GM23338 (cell line): ENCODE data around the gene EPHA7. TPM values are rescaled to one million over a fixed set of nuclear protein-coding genes. Genes with fewer than 3 reads are reported as not detected.

Source experiments
- ATAC-seq: fragments of 200-7000 bp; cut with Tn5 transposase; 3 replicates; pipeline ENCODE4 v1.9.1; 2020
- DNase-seq: peaks from one replicate; pipeline ENCODE4 v3.0.0-alpha.2; 2015; ENCODE audit warnings: low spot score
- H2AFZ ChIP-seq: fragments of 200-600 bp; sonication (generic); 2 replicates; pipeline ENCODE4 v1.8.0; 2016; ENCODE audit warnings: antibody characterized with exemption, mild to moderate bottlenecking, moderate library complexity
- H3F3A ChIP-seq: fragments of 200-600 bp; sonication (generic); replicated peaks from 2 replicates; pipeline ENCODE4 v1.8.0; 2017; ENCODE audit warnings: antibody characterized with exemption, mixed run types, low read depth
- H3K27ac ChIP-seq: fragments of 200-600 bp; sonication (generic); 2 replicates; pipeline ENCODE4 v1.6.1; 2016; ENCODE audit warnings: low read depth
- H3K27me3 ChIP-seq: fragments of 200-600 bp; sonication (generic); 2 replicates; pipeline ENCODE4 v1.8.0; 2016; ENCODE audit warnings: mild to moderate bottlenecking, mixed run types, moderate library complexity; ENCODE audit not compliant: insufficient read depth
- H3K36me3 ChIP-seq: fragments of 200-600 bp; sonication (generic); 2 replicates; pipeline ENCODE4 v1.8.0; 2016; ENCODE audit warnings: mild to moderate bottlenecking; ENCODE audit not compliant: insufficient read depth
- H3K4me1 ChIP-seq: fragments of 200-600 bp; sonication (generic); 2 replicates; pipeline ENCODE4 v1.8.0; 2016; ENCODE audit warnings: mild to moderate bottlenecking, moderate library complexity; ENCODE audit not compliant: insufficient read depth
- H3K4me2 ChIP-seq: fragments of 200-600 bp; sonication (generic); 2 replicates; pipeline ENCODE4 v1.7.1; 2017; ENCODE audit warnings: mixed run types
- H3K4me3 ChIP-seq: fragments of 200-600 bp; sonication (generic); 2 replicates; pipeline ENCODE4 v1.6.1; 2016; ENCODE audit warnings: mixed run types
- H3K79me2 ChIP-seq: fragments of 200-600 bp; sonication (generic); replicated peaks from 2 replicates; pipeline ENCODE4 v1.8.0; 2017; ENCODE audit warnings: mild to moderate bottlenecking; ENCODE audit not compliant: insufficient read depth
- H3K9me2 ChIP-seq: fragments of 200-600 bp; sonication (generic); 2 replicates; pipeline ENCODE4 v1.8.0; 2017; ENCODE audit not compliant: insufficient read depth
- H4K20me1 ChIP-seq: fragments of 200-600 bp; sonication (generic); replicated peaks from 2 replicates; pipeline ENCODE4 v1.8.0; 2017; ENCODE audit warnings: mild to moderate bottlenecking; ENCODE audit not compliant: insufficient read depth
- H3K27ac Mint-ChIP-seq: 2 replicates; pipeline ENCODE4 v1.8.0; 2020; ENCODE audit warnings: inconsistent platforms, mild to moderate bottlenecking, moderate library complexity, mixed read lengths
- H3K27me3 Mint-ChIP-seq: 3 replicates; pipeline ENCODE4 v1.8.0; 2022; ENCODE audit warnings: low read depth, mild to moderate bottlenecking, moderate library complexity, mixed read lengths, inconsistent platforms; ENCODE audit not compliant: insufficient read depth, poor library complexity
- H3K36me3 Mint-ChIP-seq: 3 replicates; pipeline ENCODE4 v1.8.0; 2021; ENCODE audit warnings: low read depth, mild to moderate bottlenecking, inconsistent platforms, moderate library complexity, mixed read lengths
- H3K4me1 Mint-ChIP-seq: 3 replicates; pipeline ENCODE4 v1.8.0; 2020; ENCODE audit warnings: mild to moderate bottlenecking, inconsistent platforms, mixed read lengths
- H3K4me3 Mint-ChIP-seq: 3 replicates; pipeline ENCODE4 v1.8.0; 2021; ENCODE audit warnings: moderate library complexity, mild to moderate bottlenecking, inconsistent platforms, mixed read lengths
- H3K9me3 Mint-ChIP-seq: 3 replicates; pipeline ENCODE4 v1.8.0; 2020; ENCODE audit warnings: moderate library complexity, mild to moderate bottlenecking, inconsistent platforms, mixed read lengths
- CREB1 ChIP-seq: fragments of 250-450 bp; sonication (Bioruptor Pico); IDR thresholded peaks from 2 replicates; pipeline ENCODE4 v1.5.0; 2020; ENCODE audit warnings: low read depth, mild to moderate bottlenecking, moderate library complexity
- EZH2 ChIP-seq: fragments of 200-600 bp; sonication (generic); IDR thresholded peaks from one replicate; pipeline ENCODE4 v1.8.0; 2017; ENCODE audit warnings: antibody characterized with exemption, mild to moderate bottlenecking, low read depth; ENCODE audit not compliant: unreplicated experiment
- EZH2phosphoT487 ChIP-seq: fragments of 200-600 bp; sonication (generic); IDR thresholded peaks from one replicate; pipeline ENCODE4 v1.8.1; 2018; ENCODE audit warnings: antibody characterized with exemption; ENCODE audit not compliant: unreplicated experiment
- JUNB ChIP-seq: IDR thresholded peaks from one replicate; pipeline ENCODE4 v1.6.1; 2016; ENCODE audit warnings: antibody characterized with exemption; ENCODE audit not compliant: unreplicated experiment
- NANOG ChIP-seq: IDR thresholded peaks from 2 replicates; pipeline ENCODE4 v1.6.1; 2016; ENCODE audit warnings: antibody characterized with exemption, borderline replicate concordance
- POLR2AphosphoS5 ChIP-seq: IDR thresholded peaks from 2 replicates; pipeline ENCODE4 v1.6.1; 2016; ENCODE audit warnings: antibody characterized with exemption, low read depth
- REST ChIP-seq: IDR thresholded peaks from one replicate; pipeline ENCODE4 v1.6.1; 2018; ENCODE audit warnings: antibody characterized with exemption; ENCODE audit not compliant: unreplicated experiment
- STAT1 ChIP-seq: IDR thresholded peaks from one replicate; pipeline ENCODE4 v1.6.1; 2016; ENCODE audit warnings: antibody characterized with exemption; ENCODE audit not compliant: unreplicated experiment
- ZNF114 ChIP-seq: fragments of 250-450 bp; sonication (Bioruptor Pico); IDR thresholded peaks from 2 replicates; pipeline ENCODE4 v1.5.0; 2020; ENCODE audit warnings: mild to moderate bottlenecking, moderate library complexity
- ZNF331 ChIP-seq: fragments of 250-450 bp; sonication (Bioruptor Pico); IDR thresholded peaks from 2 replicates; pipeline ENCODE4 v1.5.0; 2020; ENCODE audit warnings: low read depth, mild to moderate bottlenecking, moderate library complexity
- ZNF462 ChIP-seq: fragments of 250-450 bp; sonication (Bioruptor Pico); IDR thresholded peaks from 2 replicates; pipeline ENCODE4 v1.5.0; 2020; ENCODE audit warnings: mild to moderate bottlenecking, moderate library complexity
- polyA plus RNA-seq: library from polyadenylated mRNA; unstranded; fragments of >200 nt; fragmentation: Nextera tagmentation; extraction: Ambion mirVana; gene quantifications from 2 replicates; pipeline ENCODE4 v1.2.1, GENCODE V29; 2016
- total RNA-seq: library from RNA; depleted of rRNA; stranded (reverse); fragments of >200 nt; shearing (Covaris generic); gene quantifications from 2 replicates; pipeline ENCODE4 v1.2.3, GENCODE V29; 2014
- TF ChIP-seq, protein P1 (sequence below): IDR thresholded peaks from 2 replicates; pipeline ENCODE4 v1.6.1; 2016; ENCODE audit warnings: antibody characterized with exemption
- TF ChIP-seq, protein P2 (sequence below), 2 experiments: fragments of 200-600 bp in 1 of 2; sonication (generic) in 1 of 2; conservative IDR thresholded peaks; 2 replicates each; pipeline versions ENCODE4 v1.5.1 to v1.6.1; 2016 to 2017; ENCODE audit warnings: antibody characterized with exemption in 2 of 2, low read depth in 2 of 2, mild to moderate bottlenecking in 2 of 2, moderate library complexity in 1 of 2

The EPHA7 gene
- total and polyA plus RNA-seq, 2 experiments from 2014 or later: 3.3 to 7.3 TPM

DNA sequence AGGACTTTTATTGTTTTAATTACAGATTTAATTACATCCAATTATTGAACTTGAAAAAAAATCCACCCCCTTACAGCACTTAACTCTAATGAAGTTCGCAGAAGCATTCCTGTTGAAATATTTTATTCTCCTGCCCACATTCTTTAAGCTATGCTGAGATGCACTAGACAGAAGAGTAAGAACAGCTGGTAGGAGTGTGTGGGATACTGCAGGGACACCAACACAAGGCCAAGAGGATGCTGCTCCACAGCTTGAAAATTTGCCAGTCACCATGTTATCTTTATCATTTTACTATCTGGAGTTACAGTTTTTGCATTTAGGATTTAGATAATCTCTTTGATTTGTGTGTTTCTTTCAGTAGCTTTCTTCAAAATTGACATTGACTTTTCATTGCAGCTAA is 180.7 kb downstream of the EPHA7 start:
- Histone ChIP-seq H4K20me1 (no peaks in the 10 kb centered on the region), H3K4me1 (no peaks in the 10 kb centered on the region), H3K79me2 (no peaks in the 10 kb centered on the region), H3K4me2 (no peak overlapping the region), H3F3A (no peaks in the 10 kb centered on the region), H3K4me3 (no peak overlapping the region), H3K27me3 (no peaks in the 10 kb centered on the region), H2AFZ (no peak overlapping the region), H3K27ac (no peak overlapping the region), H3K9me2 (no peaks in the 10 kb centered on the region), H3K36me3 (no peaks in the 10 kb centered on the region)
- Mint-ChIP-seq H3K27ac (no peak overlapping the region), H3K4me3 (no peak overlapping the region), H3K27me3 (peaks cover 4% of the 10 kb centered on the region), H3K9me3 (no peaks in the 10 kb centered on the region), H3K4me1 (peaks cover 11% of the 10 kb centered on the region; the same call in 2 of the 3 replicates), H3K36me3 (no peaks in the 10 kb centered on the region)
- TF ChIP-seq, protein P1, sequence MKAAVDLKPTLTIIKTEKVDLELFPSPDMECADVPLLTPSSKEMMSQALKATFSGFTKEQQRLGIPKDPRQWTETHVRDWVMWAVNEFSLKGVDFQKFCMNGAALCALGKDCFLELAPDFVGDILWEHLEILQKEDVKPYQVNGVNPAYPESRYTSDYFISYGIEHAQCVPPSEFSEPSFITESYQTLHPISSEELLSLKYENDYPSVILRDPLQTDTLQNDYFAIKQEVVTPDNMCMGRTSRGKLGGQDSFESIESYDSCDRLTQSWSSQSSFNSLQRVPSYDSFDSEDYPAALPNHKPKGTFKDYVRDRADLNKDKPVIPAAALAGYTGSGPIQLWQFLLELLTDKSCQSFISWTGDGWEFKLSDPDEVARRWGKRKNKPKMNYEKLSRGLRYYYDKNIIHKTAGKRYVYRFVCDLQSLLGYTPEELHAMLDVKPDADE: no peak
- TF ChIP-seq EZH2 (no peak), EZH2phosphoT487 (no peak), NANOG (no peak), REST (no peak), ZNF331 (no peak), POLR2AphosphoS5 (no peak), STAT1 (no peak), JUNB (no peak), ZNF114 (CRISPR knock-in tag) (no peak), CREB1 (no peak), ZNF462 (no peak)
- TF ChIP-seq, protein P2, sequence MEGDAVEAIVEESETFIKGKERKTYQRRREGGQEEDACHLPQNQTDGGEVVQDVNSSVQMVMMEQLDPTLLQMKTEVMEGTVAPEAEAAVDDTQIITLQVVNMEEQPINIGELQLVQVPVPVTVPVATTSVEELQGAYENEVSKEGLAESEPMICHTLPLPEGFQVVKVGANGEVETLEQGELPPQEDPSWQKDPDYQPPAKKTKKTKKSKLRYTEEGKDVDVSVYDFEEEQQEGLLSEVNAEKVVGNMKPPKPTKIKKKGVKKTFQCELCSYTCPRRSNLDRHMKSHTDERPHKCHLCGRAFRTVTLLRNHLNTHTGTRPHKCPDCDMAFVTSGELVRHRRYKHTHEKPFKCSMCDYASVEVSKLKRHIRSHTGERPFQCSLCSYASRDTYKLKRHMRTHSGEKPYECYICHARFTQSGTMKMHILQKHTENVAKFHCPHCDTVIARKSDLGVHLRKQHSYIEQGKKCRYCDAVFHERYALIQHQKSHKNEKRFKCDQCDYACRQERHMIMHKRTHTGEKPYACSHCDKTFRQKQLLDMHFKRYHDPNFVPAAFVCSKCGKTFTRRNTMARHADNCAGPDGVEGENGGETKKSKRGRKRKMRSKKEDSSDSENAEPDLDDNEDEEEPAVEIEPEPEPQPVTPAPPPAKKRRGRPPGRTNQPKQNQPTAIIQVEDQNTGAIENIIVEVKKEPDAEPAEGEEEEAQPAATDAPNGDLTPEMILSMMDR (conservative IDR thresholded peaks at IDR 0.05; ENCODE audit: low read depth in 2 of 2): no peak
- ATAC-seq: no peak
- DNase-seq: no peak
